Measurements from ENCODE around the gene BICRA.
"Not testable (repeated sequence)": the region's sequence is repeated elsewhere in the genome, so short reads cannot be mapped to it uniquely, and the experiment has no call there.

BICRA gene

DNA sequence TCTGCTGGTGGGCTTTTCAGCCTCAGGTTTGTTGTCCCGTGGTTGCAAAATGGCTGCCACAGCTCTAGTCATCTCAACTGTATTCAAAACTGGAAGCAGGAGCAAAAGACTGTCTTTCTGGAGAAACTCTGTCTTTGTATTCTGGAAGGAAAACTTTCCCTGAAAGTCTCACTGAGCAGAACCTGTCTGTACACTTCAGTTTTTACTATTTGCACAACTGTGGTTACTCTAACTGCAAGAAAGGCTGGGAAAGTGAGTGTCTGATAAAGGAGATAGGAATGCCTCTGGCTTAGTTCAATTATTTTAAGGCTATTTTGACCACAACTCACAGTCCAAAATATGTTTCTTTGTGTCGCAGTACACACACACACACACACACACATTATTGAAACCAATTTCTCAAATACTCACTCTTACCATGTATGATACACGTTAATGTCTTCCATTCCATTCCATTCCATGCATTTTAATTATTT lies 54.5 kb downstream of the BICRA start:
- no peak for DNase-seq (ENCODE audit: low spot score)

DNA sequence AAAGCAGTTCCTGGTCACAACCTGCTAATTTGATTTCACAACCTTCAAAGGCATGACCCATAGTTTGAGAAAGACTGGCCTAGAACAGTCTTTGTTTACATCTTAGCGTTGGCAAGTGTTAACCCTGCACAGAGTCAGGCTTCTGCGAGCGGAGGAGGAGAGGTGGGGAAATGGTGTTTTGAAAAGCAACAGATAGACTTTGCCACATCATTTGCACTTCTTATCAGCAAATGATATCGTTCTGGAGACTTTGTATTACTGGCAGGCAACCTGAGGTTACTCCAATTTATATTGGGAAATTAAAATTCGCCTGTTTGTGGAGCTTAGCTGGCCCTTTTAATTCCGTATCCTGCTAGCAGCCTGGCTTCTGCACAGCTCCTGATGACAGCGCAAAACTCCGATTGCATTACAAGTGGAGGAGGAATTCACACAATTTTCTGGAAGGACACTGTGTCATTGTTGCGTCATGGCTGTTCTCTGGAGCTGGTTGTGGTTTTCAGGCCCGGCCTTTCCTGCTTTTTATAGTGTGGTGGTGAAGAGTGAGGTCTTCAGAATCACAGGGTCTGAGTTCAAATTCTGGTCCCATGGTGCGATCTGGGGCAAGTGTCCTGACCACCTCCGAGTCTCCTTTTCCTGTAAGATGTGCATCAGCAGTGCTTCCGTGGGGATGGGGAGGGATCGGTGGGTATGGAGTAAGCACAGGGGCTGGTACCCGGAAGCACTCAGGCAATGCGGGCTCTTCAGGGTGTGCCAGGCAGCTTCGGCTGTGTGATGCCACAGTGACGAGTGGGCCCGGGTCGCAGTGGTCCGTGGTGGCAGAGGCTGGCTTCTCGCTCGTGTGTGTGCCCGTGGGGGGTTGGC lies 55.2 kb downstream of the BICRA start:
- DNase-seq (ENCODE audit: low spot score) = no peak

DNA sequence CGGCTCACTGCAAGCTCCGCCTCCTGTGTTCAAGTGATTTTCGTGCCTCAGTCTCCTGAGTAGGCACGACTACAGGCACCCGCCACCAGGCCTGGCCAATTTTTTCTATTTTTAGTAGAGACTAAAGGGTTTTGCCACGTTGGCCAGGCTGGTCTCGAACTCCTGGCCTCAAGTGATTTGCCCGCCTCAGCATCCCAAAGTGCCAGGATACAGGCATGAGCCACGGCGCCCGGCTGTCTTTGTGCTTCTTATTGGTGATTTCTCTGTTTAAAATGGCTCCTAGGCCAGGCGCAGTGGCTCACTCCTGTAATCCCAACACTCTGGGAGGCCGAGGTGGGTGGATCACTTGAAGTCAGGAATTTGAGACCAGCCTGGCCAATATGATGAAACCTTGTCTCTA lies 59.6 kb downstream of the BICRA start:
- DNase-seq (ENCODE audit: low spot score) = not testable (repeated sequence)

DNA sequence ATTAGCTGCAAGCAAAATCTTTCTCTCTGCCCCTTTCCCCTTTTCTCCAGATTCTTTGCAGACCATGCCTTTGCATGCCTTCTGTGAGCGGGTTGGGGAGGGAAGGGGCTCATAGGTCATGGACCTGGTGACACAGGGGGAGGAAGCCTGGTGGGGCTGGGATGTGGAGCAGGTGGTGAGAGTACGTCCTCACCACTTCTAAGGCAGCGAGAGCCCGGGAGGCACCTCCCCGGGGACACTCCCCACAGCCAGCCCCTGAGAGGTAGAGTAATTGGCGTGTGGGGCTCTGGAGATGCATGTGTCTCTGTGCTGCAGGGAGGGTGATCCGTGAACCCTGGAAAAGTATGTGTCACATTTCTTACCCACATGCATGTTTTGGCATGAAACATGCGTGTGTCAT lies 61.8 kb downstream of the BICRA start:
- DNase-seq (ENCODE audit: low spot score) = no peak

DNA sequence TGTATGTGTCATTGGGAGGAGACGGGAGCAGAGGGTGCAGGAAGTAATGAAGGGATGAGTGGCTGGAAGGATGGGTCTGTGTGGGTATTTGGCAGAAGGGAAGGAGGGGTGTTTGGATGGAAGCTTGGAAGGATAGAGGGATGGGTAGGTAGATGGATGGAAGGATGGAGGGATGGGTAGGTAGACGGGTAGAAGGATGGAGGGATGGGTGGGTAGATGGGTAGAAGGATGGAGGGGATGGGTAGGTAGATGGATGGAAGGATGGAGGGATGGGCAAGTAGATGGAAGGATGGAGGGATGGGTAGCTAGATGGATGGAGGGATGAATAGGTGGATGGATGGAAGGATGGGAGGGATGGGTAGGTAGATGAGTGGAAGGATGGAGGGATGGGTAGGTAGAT lies 62.6 kb downstream of the BICRA start:
- no peak for DNase-seq (ENCODE audit: low spot score)

DNA sequence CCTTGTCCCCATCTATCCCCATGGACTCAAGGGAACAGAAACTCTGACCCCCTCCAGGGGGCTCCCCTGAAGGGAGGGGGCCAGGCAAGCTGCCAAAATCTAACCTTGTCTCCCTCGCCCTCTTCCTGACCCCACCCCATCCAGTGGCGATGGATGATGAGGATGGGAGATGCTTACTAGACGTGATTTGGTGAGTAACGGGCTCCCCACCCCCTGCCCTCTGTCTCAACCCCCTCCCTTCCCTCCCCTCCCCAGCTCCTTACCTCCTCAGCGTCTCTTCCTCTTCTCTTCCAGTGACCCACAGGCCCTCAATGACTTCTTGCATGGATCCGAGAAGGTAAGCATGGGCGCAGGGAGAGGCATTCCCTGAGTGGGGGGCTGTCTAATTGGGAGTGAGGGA lies 64.5 kb downstream of the BICRA start:
- DNase-seq (ENCODE audit: low spot score) = no peak

DNA sequence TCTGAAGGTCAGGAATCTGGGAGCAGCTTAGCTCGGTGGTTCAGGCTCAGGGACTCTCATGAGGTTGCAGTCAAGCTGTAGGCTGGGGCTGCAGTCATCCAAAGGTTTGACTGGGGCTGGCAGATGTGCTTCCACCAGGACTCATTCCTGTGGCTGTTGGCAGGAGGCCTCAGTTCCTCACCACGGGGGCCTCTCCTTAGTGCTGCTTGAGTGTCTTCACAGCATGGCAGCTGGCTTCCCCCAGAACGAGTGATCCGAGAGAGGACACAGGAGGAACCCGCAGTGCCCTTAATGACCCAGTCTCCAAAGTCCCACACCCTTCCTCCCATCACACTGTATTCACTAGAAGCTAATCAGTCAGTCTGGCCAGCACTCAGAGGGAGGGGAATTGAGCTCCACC lies 65.6 kb downstream of the BICRA start:
- no peak for DNase-seq (ENCODE audit: low spot score)

DNA sequence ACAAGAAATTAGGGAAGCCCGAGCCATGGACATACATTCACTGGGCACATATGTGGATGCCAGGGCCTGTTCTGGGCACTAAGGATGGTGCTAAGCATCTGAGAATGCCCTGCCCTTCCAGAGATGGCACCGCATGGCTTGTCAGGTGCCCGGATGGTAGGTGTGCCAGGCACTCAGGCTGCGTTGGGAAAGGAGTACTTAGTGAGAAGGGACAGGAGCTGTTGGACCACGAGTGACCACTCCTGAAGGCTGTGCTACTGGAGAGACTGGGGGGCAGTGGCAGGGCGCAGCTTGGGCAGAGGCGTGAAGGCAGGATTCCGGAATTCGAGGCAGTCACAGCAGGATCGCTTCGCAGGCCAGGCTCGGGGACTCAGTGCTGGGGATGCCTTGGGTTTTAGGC lies 66.3 kb downstream of the BICRA start:
- no peak for DNase-seq (ENCODE audit: low spot score)

DNA sequence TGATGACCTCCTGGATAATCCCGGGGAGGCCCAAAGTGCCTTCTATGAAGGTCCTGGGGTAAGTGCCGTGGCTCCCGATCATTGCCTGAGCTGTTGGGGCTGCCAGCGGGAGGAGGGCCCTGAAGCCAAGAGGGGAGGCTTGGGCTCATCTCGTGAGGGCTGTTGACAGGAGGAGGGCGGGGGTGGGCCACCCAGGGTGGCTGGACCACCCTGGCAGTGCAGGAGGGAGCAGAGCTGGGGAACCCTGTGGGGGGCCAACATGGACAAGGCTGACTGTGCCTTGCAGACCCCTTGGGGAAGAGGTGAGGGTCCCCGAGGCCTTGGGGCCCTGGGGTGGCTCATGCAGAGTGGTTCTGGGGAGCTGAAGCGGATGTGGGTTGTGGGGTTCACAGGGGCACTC lies 66.9 kb downstream of the BICRA start:
- DNase-seq (ENCODE audit: low spot score) = no peak

DNA sequence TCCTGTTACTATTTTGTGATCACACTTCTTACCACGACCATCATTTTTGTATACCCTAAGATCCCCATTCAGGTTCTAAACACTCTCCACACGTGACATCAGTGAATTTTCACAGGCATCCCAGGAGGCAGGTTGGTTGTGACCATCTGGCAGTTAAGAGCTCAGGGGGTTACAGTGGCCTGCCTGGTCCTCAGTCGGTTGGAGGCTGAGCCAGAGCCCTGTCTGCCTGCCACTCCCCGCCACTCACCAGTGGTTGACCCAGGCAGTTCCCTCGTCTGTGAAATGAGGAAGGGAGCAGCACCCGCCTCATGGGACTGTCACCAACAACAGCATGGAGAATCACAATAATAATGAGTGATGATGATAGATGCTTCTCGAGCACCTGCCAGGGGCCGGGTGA lies 67.9 kb downstream of the BICRA start:
- DNase-seq (ENCODE audit: low spot score) = no peak

DNA sequence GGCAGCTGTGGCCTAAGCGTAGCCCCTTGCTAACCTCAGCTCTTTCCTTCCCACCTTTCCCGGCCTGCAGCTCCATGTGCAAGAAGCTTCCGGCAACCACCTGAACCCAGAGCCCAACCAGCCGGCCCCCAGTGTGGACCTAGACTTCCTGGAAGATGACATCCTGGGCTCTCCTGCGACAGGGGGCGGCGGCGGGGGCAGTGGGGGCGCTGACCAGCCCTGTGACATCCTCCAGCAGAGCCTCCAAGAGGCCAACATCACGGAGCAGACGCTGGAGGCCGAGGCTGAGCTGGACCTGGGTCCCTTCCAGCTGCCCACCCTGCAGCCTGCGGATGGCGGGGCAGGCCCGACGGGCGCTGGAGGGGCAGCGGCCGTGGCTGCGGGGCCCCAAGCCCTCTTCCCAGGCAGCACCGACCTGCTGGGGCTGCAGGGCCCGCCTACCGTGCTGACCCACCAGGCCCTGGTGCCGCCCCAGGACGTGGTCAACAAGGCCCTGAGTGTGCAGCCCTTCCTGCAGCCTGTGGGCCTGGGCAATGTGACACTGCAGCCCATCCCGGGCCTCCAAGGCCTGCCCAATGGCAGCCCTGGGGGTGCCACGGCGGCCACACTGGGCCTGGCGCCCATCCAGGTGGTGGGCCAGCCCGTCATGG lies 70.4 kb downstream of the BICRA start:
- no peak for DNase-seq (ENCODE audit: low spot score)

DNA sequence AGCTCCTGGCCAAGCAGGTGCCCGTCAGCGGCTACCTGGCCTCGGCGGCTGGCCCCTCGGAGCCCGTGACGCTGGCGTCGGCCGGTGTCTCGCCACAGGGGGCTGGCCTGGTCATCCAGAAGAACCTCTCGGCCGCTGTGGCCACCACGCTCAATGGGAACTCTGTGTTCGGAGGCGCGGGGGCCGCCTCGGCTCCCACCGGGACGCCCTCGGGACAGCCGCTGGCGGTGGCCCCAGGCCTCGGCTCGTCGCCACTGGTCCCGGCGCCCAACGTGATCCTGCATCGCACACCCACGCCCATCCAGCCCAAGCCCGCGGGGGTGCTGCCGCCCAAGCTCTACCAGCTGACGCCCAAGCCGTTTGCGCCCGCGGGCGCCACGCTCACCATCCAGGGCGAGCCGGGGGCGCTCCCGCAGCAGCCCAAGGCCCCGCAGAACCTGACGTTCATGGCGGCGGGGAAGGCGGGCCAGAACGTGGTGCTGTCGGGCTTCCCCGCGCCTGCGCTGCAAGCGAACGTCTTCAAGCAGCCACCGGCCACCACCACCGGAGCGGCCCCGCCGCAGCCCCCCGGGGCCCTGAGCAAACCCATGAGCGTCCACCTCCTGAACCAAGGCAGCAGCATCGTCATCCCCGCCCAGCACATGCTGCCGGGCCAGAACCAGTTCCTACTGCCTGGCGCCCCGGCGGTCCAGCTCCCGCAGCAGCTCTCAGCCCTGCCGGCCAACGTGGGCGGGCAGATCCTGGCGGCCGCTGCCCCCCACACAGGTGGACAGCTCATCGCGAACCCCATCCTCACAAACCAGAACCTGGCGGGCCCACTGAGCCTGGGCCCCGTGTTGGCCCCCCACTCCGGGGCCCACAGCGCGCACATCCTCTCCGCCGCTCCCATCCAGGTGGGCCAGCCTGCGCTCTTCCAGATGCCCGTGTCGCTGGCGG lies 71.3 kb downstream of the BICRA start:
- no peak for DNase-seq (ENCODE audit: low spot score)

DNA sequence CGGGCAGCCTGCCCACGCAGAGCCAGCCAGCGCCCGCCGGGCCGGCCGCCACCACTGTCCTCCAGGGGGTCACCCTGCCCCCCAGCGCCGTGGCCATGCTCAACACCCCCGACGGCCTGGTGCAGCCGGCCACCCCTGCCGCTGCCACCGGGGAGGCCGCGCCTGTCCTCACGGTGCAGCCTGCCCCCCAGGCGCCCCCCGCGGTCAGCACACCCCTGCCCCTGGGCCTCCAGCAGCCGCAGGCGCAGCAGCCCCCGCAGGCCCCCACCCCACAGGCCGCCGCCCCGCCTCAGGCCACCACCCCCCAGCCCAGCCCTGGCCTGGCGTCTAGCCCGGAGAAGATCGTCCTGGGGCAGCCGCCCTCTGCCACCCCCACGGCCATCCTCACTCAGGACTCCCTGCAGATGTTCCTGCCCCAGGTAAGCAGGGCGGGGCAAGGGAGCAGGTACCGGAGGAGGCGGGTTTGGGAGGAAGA lies 72.0 kb downstream of the BICRA start:
- no peak for DNase-seq (ENCODE audit: low spot score)

DNA sequence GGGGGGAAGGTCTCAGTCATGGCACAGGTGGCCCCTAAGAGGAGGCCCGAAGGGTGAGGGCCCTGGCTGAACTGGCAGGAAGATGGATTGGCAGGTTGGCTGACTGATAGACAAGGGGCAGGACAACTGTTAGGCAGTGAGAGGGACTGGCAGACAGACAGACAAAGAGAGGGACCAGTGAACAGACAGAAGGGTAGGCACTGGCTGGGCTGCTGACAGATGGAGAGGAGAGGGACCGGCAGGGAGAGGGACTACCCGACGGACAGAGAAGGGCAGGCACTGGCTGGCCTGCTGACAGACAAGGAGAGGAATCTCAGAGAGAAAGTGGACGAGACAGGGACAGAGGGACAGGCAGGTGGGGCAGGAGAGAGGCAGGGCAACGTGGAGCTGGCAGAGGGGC lies 72.5 kb downstream of the BICRA start:
- DNase-seq (ENCODE audit: low spot score) = no peak

DNA sequence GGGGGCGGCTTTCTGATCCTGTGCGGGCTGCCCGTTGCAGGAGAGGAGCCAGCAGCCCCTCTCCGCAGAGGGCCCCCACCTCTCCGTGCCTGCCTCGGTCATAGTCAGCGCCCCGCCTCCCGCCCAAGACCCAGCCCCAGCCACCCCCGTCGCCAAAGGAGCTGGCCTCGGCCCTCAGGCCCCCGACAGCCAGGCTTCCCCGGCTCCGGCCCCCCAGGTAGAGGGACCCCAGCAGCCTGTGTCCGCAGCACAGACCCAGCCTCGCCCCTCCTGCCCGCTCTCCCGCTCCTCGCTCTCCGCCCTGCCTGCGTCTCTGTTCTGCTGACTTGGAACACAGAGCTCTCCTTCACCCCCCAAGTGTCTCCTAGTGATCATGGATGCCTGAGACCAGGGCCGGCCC lies 73.0 kb downstream of the BICRA start:
- DNase-seq (ENCODE audit: low spot score) = no peak

DNA sequence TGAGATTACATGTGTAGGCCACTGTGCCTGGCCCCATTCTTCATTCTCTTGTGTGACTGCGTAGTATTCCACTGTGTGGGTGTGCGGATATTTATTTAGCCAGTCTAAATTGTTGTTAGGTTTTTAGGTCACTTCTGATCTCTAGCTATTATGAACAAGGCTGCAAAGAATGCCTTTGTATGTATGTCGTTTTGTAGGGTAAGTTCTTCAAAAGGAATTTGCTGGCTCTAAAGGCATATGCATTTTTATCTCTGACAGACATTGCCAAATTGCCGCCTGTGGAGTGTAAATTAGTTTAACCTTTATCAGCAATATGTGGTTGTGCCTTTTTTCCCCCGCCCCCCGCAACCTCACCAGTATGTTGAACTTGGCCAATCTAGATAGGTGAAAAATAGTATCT lies 74.0 kb downstream of the BICRA start:
- no peak for DNase-seq (ENCODE audit: low spot score)

DNA sequence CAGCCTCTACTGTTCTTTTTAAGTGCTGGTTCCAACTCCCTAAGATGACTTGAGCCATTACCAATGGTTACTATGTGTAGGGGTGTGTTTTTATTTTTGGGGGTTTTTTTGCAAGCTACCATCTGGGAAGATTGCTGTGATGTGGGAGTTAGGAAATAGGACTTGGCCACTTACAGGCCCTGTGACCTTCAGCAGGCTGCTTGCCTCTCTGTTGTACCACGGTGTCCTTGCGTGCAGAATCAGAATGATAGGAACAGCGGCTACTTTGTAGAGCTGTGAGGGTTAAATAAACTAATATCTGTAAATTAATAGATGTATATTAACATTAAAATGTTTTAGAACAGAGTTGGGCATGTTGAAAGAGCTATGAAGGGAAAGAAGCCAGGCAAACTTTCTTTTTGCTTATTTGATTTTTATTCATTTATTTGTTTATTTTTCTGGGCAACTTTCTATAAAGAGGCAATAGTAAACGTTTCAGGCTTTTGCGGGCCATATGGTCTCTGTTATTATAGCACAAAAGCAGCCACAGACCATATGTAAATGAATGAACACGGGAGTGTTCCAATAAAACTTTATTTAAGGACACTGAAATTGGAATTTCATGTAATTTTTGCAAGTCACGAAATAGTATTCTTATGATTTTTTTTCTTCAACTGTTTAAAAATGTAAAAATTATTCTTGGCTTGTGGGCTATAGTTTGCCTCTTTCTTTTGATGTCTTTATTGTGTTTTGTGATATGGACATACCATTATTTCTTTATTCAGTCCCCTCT lies 77.9 kb downstream of the BICRA start:
- no peak for DNase-seq (ENCODE audit: low spot score)

DNA sequence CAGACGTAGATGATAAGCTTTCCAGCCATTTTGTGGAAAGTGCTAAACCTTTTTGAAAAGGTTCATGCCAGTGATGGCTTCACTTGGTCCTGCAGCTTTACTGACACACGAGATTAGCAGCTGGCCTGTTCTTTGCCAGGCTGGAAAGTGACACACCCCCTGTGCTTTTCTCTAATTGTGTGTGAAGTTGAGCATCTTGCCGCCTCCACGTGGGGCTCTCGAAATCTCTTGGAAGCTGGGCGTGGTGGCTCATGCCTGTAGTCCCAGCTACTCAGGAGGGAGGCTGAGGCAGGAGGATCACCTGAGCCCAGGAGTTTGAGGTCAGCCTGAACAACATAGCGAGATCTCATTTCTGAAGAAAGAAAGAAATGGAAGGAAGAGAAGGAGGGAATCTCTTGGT lies 79.0 kb downstream of the BICRA start:
- no peak for DNase-seq (ENCODE audit: low spot score)

DNA sequence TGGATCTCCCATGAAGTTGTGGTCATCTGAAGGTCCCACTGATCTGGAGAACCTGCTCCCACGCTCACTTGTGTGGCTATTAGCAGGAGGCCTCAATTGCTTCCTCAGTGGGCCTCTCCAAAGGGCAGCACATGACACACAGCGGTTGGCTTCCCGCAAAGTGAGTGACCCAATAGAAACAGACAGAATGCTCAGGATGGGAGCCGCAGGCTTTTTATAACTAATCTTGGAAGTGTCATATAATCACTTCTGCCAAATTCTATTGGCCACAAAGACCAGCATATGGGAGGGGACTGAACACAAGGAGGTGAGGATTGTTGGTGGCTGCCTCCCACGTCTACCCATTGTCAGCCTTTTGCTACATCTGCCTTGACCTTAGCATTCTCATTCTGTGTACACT lies 82.2 kb downstream of the BICRA start:
- DNase-seq (ENCODE audit: low spot score) = no peak

DNA sequence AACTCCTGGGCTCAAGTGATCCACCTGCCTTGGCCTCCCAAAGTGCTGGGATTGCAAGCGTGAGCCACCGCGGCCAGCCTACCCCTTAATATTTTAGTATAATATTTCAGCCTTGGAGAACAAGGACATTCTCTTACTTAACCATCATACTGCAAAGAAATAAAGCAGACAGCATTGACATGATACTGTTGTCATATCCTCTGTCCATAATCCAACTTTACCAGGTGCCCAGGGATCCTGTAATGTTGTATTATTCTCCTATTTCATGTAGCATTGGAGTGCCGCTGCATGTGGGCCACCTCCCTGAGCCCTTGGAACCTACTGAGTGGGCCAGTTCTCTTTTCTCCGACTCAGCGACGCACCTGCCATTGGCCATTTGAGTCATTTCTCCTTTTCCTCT lies 82.8 kb downstream of the BICRA start:
- no peak for DNase-seq (ENCODE audit: low spot score)

DNA sequence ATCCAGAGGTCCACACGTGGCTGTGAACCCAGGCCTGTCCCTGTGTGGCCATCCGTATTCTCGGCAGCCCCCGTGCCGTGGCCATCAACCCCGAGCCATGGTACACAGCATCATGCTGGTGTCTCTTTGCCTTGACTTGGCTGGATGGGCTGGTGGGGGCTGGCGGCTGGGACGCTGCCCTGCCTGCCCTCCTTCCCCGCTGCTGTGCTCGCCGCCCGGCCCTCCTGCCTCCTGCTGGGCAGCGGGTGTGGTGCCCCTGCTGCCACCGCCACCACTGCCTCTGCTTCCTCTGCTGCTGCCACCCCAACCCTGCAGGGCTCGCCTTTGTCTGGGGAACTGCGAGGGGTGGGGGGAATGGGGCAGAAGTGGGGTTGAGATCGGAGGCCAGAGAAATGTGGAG lies 84.6 kb downstream of the BICRA start:
- DNase-seq (ENCODE audit: low spot score) = no peak

DNA sequence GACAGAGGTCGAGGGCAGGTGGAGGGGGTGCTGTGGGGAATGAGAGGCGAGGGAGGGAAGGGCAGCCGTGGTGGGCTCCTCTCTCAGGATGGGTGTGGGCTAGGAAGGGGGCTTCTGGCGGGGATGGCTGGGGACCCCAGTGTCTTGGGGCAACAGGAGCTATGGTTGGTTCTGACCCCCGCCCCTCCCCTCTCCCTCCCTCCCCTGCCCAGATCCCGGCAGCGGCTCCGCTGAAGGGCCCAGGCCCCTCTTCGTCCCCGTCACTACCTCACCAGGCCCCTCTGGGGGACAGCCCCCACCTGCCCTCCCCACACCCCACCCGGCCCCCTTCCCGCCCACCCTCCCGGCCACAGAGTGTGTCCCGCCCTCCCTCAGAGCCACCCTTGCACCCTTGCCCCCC lies 85.0 kb downstream of the BICRA start:
- DNase-seq (ENCODE audit: low spot score) = no peak

Measured in kidney capillary endothelial cell (primary cell).